Measurements from ENCODE around the gene CCDC187.

The CCDC187 gene

GRCh38 chr9:136251264-136252115 lies 52.4 kb downstream of the CCDC187 start:
- no peak for DNase-seq

GRCh38 chr9:136250676-136251075 lies 53.2 kb downstream of the CCDC187 start:
- no peak for DNase-seq

- no peak for DNase-seq
Measured at GRCh38 chr9:136249877-136250559, 53.9 kb downstream of the CCDC187 start.

- DNase-seq: no peak
Measured at GRCh38 chr9:136248951-136249876, 54.7 kb downstream of the CCDC187 start.

GRCh38 chr9:136247947-136248637 lies 55.8 kb downstream of the CCDC187 start:
- DNase-seq: no peak

GRCh38 chr9:136247551-136247916 lies 56.4 kb downstream of the CCDC187 start:
- DNase-seq: no peak

GRCh38 chr9:136246849-136247550 lies 56.9 kb downstream of the CCDC187 start:
- DNase-seq: no peak

GRCh38 chr9:136245219-136246150 lies 58.4 kb downstream of the CCDC187 start, which contains the start of gene QSOX2:
QSOX2 (minus strand) TSS chr9:136245812; CDS start chr9:136245803, 9 bp downstream.
- peak; percentile 87 for DNase-seq

GRCh38 chr9:136244969-136245218 lies 59.0 kb downstream of the CCDC187 start:
- DNase-seq: no peak

- no peak for DNase-seq
Measured at GRCh38 chr9:136244122-136244968, 59.5 kb downstream of the CCDC187 start.

GRCh38 chr9:136243631-136244030 lies 60.3 kb downstream of the CCDC187 start:
- no peak for DNase-seq

- DNase-seq: no peak
Measured at GRCh38 chr9:136242918-136243525, 60.9 kb downstream of the CCDC187 start.

- no peak for DNase-seq
Measured at GRCh38 chr9:136242248-136242647, 61.6 kb downstream of the CCDC187 start.

- DNase-seq: no peak
Measured at GRCh38 chr9:136241542-136241941, 62.4 kb downstream of the CCDC187 start.

GRCh38 chr9:136240941-136241340 lies 63.0 kb downstream of the CCDC187 start:
- no peak for DNase-seq

GRCh38 chr9:136239983-136240330 lies 63.9 kb downstream of the CCDC187 start:
- no peak for DNase-seq

GRCh38 chr9:136239135-136239982 lies 64.5 kb downstream of the CCDC187 start:
- DNase-seq: no peak

GRCh38 chr9:136238342-136238732 lies 65.6 kb downstream of the CCDC187 start:
- no peak for DNase-seq
